GM12891 (cell line): ENCODE results near the gene CIRBP.

Experiments used
- POLR2A ChIP-seq: IDR thresholded peaks from 2 replicates; pipeline ENCODE4 v1.6.1; 2011; ENCODE audit warnings: low read depth, low read length, control low read depth
- POLR2AphosphoS5 ChIP-seq: IDR thresholded peaks from 2 replicates; pipeline ENCODE4 v1.6.1; 2011; ENCODE audit warnings: low read depth, low read length, control low read depth

DNA sequence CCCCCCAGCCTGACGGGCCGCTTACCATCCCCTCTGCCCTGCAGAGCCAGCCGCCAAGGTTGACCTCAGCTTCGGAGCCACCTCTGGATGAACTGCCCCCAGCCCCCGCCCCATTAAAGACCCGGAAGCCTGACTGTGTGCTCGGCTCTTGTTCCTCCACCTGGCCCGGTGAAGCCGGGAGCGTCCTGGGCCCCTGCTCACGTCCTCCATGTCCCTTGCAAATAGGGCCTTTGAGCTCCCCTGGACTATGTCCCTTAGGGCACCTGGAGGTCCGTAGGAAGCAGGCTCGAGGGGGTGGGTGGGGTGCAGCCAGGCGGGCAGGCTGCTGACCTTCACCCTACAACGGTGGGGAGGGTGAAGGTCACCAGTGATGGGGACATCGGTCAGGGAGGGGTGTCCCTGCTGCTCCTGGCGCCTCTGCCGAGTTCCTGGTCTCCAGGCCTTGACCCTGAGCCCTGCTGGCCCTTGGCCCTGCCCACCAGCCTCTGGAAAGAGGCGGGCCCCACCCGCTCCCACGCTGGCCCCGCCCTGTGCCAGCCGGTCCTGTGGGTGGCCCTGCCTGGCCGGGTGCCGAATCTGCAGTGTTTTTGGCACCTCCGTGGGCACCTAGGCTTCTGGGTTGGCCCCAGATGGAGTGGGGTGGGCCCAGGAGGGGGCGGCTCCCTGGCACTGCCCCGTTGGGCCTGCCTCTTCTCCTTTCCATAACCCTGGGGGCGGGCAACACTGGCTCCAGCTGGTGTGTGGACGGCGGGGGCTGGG, 24.3 kb upstream of the CIRBP start:
- no peak for TF ChIP-seq POLR2A
- no peak for TF ChIP-seq POLR2AphosphoS5
